ENCODE data around the gene EIF5B.

GRCh38 chr2:99444222-99444621 is 107.0 kb downstream of the EIF5B start:
- no peak for TF ChIP-seq CTCF (IDR thresholded peaks at IDR 0.05)
- TF ChIP-seq POLR2AphosphoS5 (IDR thresholded peaks at IDR 0.05; ENCODE audit: low read depth, low read length), result no peak
- TF ChIP-seq REST (IDR thresholded peaks at IDR 0.05; ENCODE audit: insufficient read depth in 1 of 2, low read depth in 2 of 2, low read length in 1 of 2), result no peak

Measured in Panc1 (cell line).